ENCODE results near the gene LRCH1. TPM values are rescaled to one million over a fixed set of nuclear protein-coding genes. Genes with fewer than 3 reads are reported as not detected.
"Not testable (repeated sequence)": the region's sequence is repeated elsewhere in the genome, so short reads cannot be mapped to it uniquely, and the experiment has no call there.

LRCH1 gene
- total and polyA plus RNA-seq, 2 experiments from 2014 or later: 3.9 to 9.2 TPM

DNA sequence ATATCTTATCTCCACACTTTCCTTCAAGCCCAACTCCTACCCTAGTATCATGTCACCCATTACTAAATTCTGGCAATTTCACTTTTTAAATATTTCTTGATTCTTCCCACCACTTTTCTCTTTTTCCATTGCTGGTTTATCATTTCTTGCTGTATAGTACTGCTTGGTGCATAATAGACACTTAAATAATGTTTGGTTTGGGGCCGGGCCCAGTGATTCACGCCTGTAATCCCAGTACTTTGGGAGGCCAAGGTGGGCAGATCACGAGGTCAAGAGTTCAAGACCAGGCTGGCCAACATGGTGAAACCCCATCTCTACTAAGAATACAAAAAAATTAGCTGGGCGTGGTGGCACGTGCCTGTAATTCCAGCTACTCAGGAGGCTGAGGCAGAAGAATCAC is 35.2 kb upstream of the LRCH1 start:
- not testable (repeated sequence) for ATAC-seq; H3K27me3 Mint-ChIP-seq (ENCODE audit: insufficient read depth, low read depth, poor library complexity); H3F3A ChIP-seq (replicated peaks; ENCODE audit: low read depth); H3K27me3 ChIP-seq (ENCODE audit: insufficient read depth); H3K27ac ChIP-seq (ENCODE audit: low read depth); H2AFZ ChIP-seq; H3K27ac Mint-ChIP-seq; H3K4me1 ChIP-seq (ENCODE audit: insufficient read depth); H3K4me1 Mint-ChIP-seq; H3K36me3 Mint-ChIP-seq (ENCODE audit: low read depth); H4K20me1 ChIP-seq (replicated peaks; ENCODE audit: insufficient read depth); H3K4me2 ChIP-seq; H3K36me3 ChIP-seq (ENCODE audit: insufficient read depth); H3K4me3 Mint-ChIP-seq; H3K9me2 ChIP-seq (ENCODE audit: insufficient read depth); H3K79me2 ChIP-seq (replicated peaks; ENCODE audit: insufficient read depth); H3K4me3 ChIP-seq; DNase-seq (ENCODE audit: low spot score); H3K9me3 Mint-ChIP-seq

DNA sequence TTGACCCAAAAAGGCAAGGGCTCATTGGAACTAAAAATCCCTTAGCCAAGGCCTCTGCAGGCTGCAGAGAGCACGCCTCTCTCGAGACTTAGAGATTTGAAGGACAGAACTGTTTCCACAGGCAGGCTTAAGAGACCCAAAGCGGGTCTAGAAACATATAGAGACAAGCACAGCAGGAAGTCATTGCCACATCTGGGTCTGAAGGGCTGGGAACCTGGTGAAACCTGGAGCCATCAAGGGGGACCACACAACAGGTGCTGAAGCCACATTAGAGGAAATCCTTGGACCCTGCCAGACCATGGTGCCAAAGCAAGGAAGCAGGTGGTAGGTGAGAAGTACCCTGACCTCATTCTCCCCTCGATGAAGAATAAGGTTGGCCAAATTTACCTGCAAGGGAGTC is 33.8 kb upstream of the LRCH1 start:
- H3K9me3 Mint-ChIP-seq: peaks cover 10% of the 10 kb centered on the region
- Histone ChIP-seq H3K36me3 (ENCODE audit: insufficient read depth) (no peaks in the 10 kb centered on the region), H4K20me1 (replicated peaks; ENCODE audit: insufficient read depth) (no peaks in the 10 kb centered on the region), H3K4me3 (no peak overlapping the region), H3K27ac (ENCODE audit: low read depth) (no peak overlapping the region), H3K79me2 (replicated peaks; ENCODE audit: insufficient read depth) (no peaks in the 10 kb centered on the region), H2AFZ (no peak overlapping the region), H3K9me2 (ENCODE audit: insufficient read depth) (0 out of 2 replicates have a peak, but pooled peaks cover 8% of the 10 kb centered on the region), H3K4me2 (no peak overlapping the region), H3K4me1 (ENCODE audit: insufficient read depth) (no peaks in the 10 kb centered on the region), H3F3A (replicated peaks; ENCODE audit: low read depth) (no peaks in the 10 kb centered on the region), H3K27me3 (ENCODE audit: insufficient read depth) (no peaks in the 10 kb centered on the region)
- peaks cover 8% of the 10 kb centered on the region; the same call in 2 of the 3 replicates for H3K4me1 Mint-ChIP-seq
- DNase-seq (ENCODE audit: low spot score) (no peak), ATAC-seq (no peak)
- no peak overlapping the region for H3K4me3 Mint-ChIP-seq
- no peak overlapping the region for H3K27ac Mint-ChIP-seq
- TF ChIP-seq NANOG (IDR thresholded peaks at IDR 0.05; ENCODE audit: borderline replicate concordance) (no peak), POLR2AphosphoS5 (IDR thresholded peaks at IDR 0.05; ENCODE audit: low read depth) (no peak), EZH2phosphoT487 (IDR thresholded peaks at IDR 0.05; ENCODE audit: unreplicated experiment) (no peak)
- TF ChIP-seq, protein P1, sequence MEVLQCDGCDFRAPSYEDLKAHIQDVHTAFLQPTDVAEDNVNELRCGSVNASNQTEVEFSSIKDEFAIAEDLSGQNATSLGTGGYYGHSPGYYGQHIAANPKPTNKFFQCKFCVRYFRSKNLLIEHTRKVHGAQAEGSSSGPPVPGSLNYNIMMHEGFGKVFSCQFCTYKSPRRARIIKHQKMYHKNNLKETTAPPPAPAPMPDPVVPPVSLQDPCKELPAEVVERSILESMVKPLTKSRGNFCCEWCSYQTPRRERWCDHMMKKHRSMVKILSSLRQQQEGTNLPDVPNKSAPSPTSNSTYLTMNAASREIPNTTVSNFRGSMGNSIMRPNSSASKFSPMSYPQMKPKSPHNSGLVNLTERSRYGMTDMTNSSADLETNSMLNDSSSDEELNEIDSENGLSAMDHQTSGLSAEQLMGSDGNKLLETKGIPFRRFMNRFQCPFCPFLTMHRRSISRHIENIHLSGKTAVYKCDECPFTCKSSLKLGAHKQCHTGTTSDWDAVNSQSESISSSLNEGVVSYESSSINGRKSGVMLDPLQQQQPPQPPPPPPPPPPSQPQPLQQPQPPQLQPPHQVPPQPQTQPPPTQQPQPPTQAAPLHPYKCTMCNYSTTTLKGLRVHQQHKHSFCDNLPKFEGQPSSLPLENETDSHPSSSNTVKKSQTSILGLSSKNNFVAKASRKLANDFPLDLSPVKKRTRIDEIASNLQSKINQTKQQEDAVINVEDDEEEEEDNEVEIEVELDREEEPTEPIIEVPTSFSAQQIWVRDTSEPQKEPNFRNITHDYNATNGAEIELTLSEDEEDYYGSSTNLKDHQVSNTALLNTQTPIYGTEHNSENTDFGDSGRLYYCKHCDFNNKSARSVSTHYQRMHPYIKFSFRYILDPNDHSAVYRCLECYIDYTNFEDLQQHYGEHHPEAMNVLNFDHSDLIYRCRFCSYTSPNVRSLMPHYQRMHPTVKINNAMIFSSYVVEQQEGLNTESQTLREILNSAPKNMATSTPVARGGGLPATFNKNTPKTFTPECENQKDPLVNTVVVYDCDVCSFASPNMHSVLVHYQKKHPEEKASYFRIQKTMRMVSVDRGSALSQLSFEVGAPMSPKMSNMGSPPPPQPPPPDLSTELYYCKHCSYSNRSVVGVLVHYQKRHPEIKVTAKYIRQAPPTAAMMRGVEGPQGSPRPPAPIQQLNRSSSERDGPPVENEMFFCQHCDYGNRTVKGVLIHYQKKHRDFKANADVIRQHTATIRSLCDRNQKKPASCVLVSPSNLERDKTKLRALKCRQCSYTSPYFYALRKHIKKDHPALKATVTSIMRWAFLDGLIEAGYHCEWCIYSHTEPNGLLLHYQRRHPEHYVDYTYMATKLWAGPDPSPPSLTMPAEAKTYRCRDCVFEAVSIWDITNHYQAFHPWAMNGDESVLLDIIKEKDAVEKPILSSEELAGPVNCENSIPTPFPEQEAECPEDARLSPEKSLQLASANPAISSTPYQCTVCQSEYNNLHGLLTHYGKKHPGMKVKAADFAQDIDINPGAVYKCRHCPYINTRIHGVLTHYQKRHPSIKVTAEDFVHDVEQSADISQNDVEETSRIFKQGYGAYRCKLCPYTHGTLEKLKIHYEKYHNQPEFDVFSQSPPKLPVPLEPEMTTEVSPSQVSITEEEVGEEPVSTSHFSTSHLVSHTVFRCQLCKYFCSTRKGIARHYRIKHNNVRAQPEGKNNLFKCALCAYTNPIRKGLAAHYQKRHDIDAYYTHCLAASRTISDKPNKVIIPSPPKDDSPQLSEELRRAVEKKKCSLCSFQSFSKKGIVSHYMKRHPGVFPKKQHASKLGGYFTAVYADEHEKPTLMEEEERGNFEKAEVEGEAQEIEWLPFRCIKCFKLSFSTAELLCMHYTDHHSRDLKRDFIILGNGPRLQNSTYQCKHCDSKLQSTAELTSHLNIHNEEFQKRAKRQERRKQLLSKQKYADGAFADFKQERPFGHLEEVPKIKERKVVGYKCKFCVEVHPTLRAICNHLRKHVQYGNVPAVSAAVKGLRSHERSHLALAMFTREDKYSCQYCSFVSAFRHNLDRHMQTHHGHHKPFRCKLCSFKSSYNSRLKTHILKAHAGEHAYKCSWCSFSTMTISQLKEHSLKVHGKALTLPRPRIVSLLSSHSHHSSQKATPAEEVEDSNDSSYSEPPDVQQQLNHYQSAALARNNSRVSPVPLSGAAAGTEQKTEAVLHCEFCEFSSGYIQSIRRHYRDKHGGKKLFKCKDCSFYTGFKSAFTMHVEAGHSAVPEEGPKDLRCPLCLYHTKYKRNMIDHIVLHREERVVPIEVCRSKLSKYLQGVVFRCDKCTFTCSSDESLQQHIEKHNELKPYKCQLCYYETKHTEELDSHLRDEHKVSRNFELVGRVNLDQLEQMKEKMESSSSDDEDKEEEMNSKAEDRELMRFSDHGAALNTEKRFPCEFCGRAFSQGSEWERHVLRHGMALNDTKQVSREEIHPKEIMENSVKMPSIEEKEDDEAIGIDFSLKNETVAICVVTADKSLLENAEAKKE (CRISPR knock-in tag; IDR thresholded peaks at IDR 0.05): no peak
- peaks cover 5% of the 10 kb centered on the region for H3K27me3 Mint-ChIP-seq (ENCODE audit: insufficient read depth, low read depth, poor library complexity)
- H3K36me3 Mint-ChIP-seq (ENCODE audit: low read depth): peaks cover 4% of the 10 kb centered on the region
